Peyer's patch (tissue), 4 donors: ENCODE measurements around the gene OTOS.

ENCODE experiments used
- CTCF ChIP-seq, 6 experiments: fragments of 450-650 bp in 4 of 6; fragments of 200-600 bp in 2 of 6; sonication (generic) in 1 of 6; IDR thresholded peaks; one replicate each; pipeline ENCODE4 v1.5.1; 2017 to 2019; ENCODE audit warnings: antibody characterized with exemption in 6 of 6, mild to moderate bottlenecking in 3 of 6, moderate library complexity in 1 of 6
- POLR2A ChIP-seq, 2 donors: fragments of 450-650 bp; IDR thresholded peaks; one replicate each; pipeline ENCODE4 v1.5.1; 2017; ENCODE audit warnings: antibody characterized with exemption in 2 of 2, mild to moderate bottlenecking in 2 of 2, moderate library complexity in 2 of 2

- TF ChIP-seq CTCF (IDR thresholded peaks at IDR 0.05) (no peak), POLR2A (IDR thresholded peaks at IDR 0.05) (no peak)
These were observed 27.1 kb upstream of the OTOS start for GRCh38 chr2:240167588-240167880.
